Placental pericyte (primary cell): ENCODE results near the gene NKRF. TPM values are rescaled to one million over a fixed set of nuclear protein-coding genes. Genes with fewer than 3 reads are reported as not detected.

Experiments
- small RNA-seq: library from RNA; depleted of rRNA; stranded (forward); fragments of <200 nt; gene quantifications from one replicate; pipeline ENCODE3, GENCODE V24; 2012; ENCODE audit warnings: low replicate concordance
- total RNA-seq: library from RNA; depleted of rRNA; stranded (reverse); fragments of >200 nt; gene quantifications from 2 replicates; pipeline ENCODE4 v1.2.3, GENCODE V29; 2012

NKRF gene
- 3.5 and 5.9 TPM in 2 replicates for total RNA-seq

GRCh38 chrX:119606280-119607017 lies at the start of gene NKRF:
NKRF (minus strand) TSS chrX:119606424.

GRCh38 chrX:119574394-119575266 lies 31.6 kb downstream of the NKRF start, which contains the start of gene UBE2A:
UBE2A (plus strand) TSS chrX:119574563; CDS start chrX:119574712, 149 bp downstream.

GRCh38 chrX:119565107-119565663 lies 41.0 kb downstream of the NKRF start, which contains the start of gene STEEP1:
STEEP1 (minus strand) TSS chrX:119565409; CDS start chrX:119565355, 54 bp downstream.

Small RNA genes within 50 kb of the gene (small RNA-seq; reads per million reads assigned to genes)
- 0.68 reads per million, percentile 30 among the genes with 10 or more reads in this experiment for gene MIR766

Other genes starting within 250 kb of the NKRF start
- 11.4 and 26.3 TPM in 2 replicates for gene SLC25A43, start 207.1 kb downstream of the NKRF start, total RNA-seq
- gene SLC25A5, start 138.0 kb downstream of the NKRF start, total RNA-seq = 158 and 173 TPM in 2 replicates
- 26.8 and 43.8 TPM in 2 replicates for gene STEEP1, start 41.0 kb downstream of the NKRF start, total RNA-seq
- gene UBE2A, start 31.9 kb downstream of the NKRF start, total RNA-seq = 37.9 and 38.4 TPM in 2 replicates
- gene SEPTIN6, start 86.7 kb upstream of the NKRF start, total RNA-seq = 13.7 and 18.4 TPM in 2 replicates
- 0.22 TPM in 1 of 2 replicates, not detected in the other for gene SOWAHD, start 152.2 kb upstream of the NKRF start, total RNA-seq
- 508 and 2,056 TPM in 2 replicates for gene RPL39, start 185.2 kb upstream of the NKRF start, total RNA-seq
- gene UPF3B, start 246.5 kb upstream of the NKRF start, total RNA-seq = 1.0 and 1.5 TPM in 2 replicates